NCI-H524 treated with DMSO at 0.1 percent for 48 hours (cell line): Measurements from ENCODE around the gene ELL2.
A peak's percentile ranks its signal among the peaks of the same experiment; 100 is the strongest.

Experiments
- DNase-seq: peaks from one replicate; lab custom pipeline; 2025; lab: John Stamatoyannopoulos, UW

The ELL2 gene

GRCh38 chr5:95961617-95962474, at the start of gene ELL2:
ELL2 (minus strand) TSS chr5:95961851; CDS start chr5:95961721, 130 bp downstream.
- DNase-seq, result peak; percentile 32

- no peak for DNase-seq
Observed at GRCh38 chr5:96008987-96009647, 47.5 kb upstream of the ELL2 start.

- DNase-seq, result no peak
Observed at GRCh38 chr5:96008487-96008886, 46.8 kb upstream of the ELL2 start.

GRCh38 chr5:96007051-96007450, 45.4 kb upstream of the ELL2 start:
- no peak for DNase-seq

- no peak for DNase-seq
Observed at GRCh38 chr5:96006291-96006690, 44.6 kb upstream of the ELL2 start.

- no peak for DNase-seq
Observed at GRCh38 chr5:96004754-96005153, 43.1 kb upstream of the ELL2 start.

- DNase-seq, result no peak
Observed at GRCh38 chr5:96004087-96004486, 42.4 kb upstream of the ELL2 start.

- DNase-seq, result no peak
Observed at GRCh38 chr5:96001262-96001661, 39.6 kb upstream of the ELL2 start.

- DNase-seq, result no peak
Observed at GRCh38 chr5:96000308-96000707, 38.7 kb upstream of the ELL2 start.

- no peak for DNase-seq
Observed at GRCh38 chr5:95996904-95997723, 35.5 kb upstream of the ELL2 start.

GRCh38 chr5:95995962-95996489, 34.4 kb upstream of the ELL2 start:
- no peak for DNase-seq

- no peak for DNase-seq
Observed at GRCh38 chr5:95993776-95994175, 32.1 kb upstream of the ELL2 start.

- no peak for DNase-seq
Observed at GRCh38 chr5:95993266-95993665, 31.6 kb upstream of the ELL2 start.

GRCh38 chr5:95989283-95990048, 27.8 kb upstream of the ELL2 start:
- no peak for DNase-seq

GRCh38 chr5:95988877-95989276, 27.2 kb upstream of the ELL2 start:
- DNase-seq, result no peak

- no peak for DNase-seq
Observed at GRCh38 chr5:95988094-95988493, 26.4 kb upstream of the ELL2 start.

GRCh38 chr5:95986937-95987520, 25.4 kb upstream of the ELL2 start:
- DNase-seq, result no peak

- no peak for DNase-seq
Observed at GRCh38 chr5:95986001-95986400, 24.4 kb upstream of the ELL2 start.

- DNase-seq, result no peak
Observed at GRCh38 chr5:95985249-95985648, 23.6 kb upstream of the ELL2 start.

- no peak for DNase-seq
Observed at GRCh38 chr5:95984287-95984938, 22.8 kb upstream of the ELL2 start.

- DNase-seq, result no peak
Observed at GRCh38 chr5:95983509-95983908, 21.9 kb upstream of the ELL2 start.
